Activated T-helper 17 cell treated with anti-CD3 and anti-CD28 coated beads, Interleukin-2, amount 50 U/mL, for 72 hours (primary cell): ENCODE results near the gene FRMD4B. TPM values are rescaled to one million over a fixed set of nuclear protein-coding genes. Genes with fewer than 3 reads are reported as not detected.
A peak's percentile ranks its signal among the peaks of the same experiment; 100 is the strongest.
"Not testable (repeated sequence)": the region's sequence is repeated elsewhere in the genome, so short reads cannot be mapped to it uniquely, and the experiment has no call there.

ENCODE experiments used
- ATAC-seq: fragments of 150-1000 bp; cut with Tn5 transposase; replicated peaks from 2 replicates; pipeline ENCODE4 v1.10.0; 2021; ENCODE audit warnings: mild to moderate bottlenecking, moderate library complexity
- H3K27ac Mint-ChIP-seq: one replicate; pipeline ENCODE4 v1.8.0; 2022; ENCODE audit warnings: mixed read lengths
- H3K27me3 Mint-ChIP-seq: one replicate; pipeline ENCODE4 v1.8.0; 2022; ENCODE audit warnings: mixed read lengths
- H3K36me3 Mint-ChIP-seq: one replicate; pipeline ENCODE4 v1.8.0; 2022; ENCODE audit warnings: low read depth, mild to moderate bottlenecking, mixed read lengths
- H3K4me1 Mint-ChIP-seq: one replicate; pipeline ENCODE4 v1.8.0; 2022; ENCODE audit warnings: mixed read lengths
- H3K4me3 Mint-ChIP-seq: one replicate; pipeline ENCODE4 v1.8.0; 2022; ENCODE audit warnings: mild to moderate bottlenecking, mixed read lengths
- H3K9me3 Mint-ChIP-seq: one replicate; pipeline ENCODE4 v1.8.0; 2022; ENCODE audit warnings: mixed read lengths
- total RNA-seq, 2 donors: library from RNA; stranded (reverse); gene quantifications; one replicate each; pipeline ENCODE4 v1.2.3, GENCODE V29; 2022

FRMD4B gene
- total RNA-seq, 2 donors from 2014 or later, result 16.6 to 49.0 TPM

DNA sequence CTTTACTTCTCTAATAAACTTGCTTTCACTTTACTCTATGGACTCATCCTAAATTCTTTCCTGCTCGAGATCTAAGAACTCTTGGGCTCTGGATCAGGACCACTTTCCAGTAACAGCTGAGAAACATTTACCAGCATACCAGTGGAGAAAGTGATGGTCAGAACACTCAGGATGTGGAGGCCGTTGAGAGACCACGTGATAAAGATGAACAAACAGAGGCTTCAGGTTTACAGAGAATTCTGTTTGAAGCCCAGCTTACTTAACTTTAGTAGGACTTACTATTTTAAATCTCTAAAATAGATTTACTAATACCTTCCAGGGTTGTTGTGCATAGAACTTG lies 57.0 kb downstream of the FRMD4B start:
- peaks cover 28% of the 10 kb centered on the region for H3K4me1 Mint-ChIP-seq
- H3K4me3 Mint-ChIP-seq, result peak overlapping the region; percentile 72
- H3K36me3 Mint-ChIP-seq, result no peaks in the 10 kb centered on the region
- H3K27ac Mint-ChIP-seq, result peak overlapping the region; percentile 89
- no peak for ATAC-seq
- peaks cover 4% of the 10 kb centered on the region for H3K27me3 Mint-ChIP-seq
- no peaks in the 10 kb centered on the region for H3K9me3 Mint-ChIP-seq

DNA sequence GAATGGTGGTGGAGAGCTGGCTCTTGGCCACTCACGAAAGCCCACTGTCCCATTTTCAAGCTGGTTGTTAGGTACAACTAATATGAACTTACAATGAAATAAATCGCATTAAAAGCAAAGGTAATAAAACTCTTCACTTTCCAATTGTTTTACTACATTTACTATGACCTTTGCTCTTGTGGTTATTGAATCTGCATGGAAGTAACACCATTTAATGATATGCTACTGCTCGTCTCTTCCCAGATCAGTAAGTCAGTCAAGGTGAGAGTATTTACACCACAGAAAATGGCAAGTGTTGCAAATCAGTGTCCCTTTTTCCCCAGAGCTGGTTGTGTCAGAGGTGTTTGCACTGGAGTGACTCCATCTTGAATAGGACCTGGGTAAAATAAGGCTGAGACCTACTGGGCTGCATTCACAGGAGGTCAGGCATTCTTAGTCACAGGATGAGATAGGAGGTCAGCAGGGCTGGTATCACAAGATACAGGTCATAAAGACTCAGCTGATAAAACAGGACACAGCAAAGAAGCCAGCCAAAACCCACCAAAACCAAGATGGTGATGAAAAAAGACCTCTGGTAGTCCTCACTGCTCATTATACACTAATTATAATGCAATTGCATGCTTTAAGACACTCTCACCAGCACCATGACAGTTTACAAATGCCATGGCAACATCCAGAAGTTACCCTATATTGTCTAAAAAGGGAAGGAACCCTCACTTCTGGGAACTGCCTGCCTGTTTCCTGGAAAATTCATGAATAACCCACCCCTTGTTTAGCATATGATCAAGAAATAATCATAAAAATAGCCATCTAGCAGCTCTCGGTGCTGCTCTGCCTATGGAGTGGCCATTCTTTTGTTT lies 57.6 kb downstream of the FRMD4B start:
- ATAC-seq, result peak; percentile 17
- peaks cover 28% of the 10 kb centered on the region for H3K4me1 Mint-ChIP-seq
- peaks cover 4% of the 10 kb centered on the region for H3K27me3 Mint-ChIP-seq

DNA sequence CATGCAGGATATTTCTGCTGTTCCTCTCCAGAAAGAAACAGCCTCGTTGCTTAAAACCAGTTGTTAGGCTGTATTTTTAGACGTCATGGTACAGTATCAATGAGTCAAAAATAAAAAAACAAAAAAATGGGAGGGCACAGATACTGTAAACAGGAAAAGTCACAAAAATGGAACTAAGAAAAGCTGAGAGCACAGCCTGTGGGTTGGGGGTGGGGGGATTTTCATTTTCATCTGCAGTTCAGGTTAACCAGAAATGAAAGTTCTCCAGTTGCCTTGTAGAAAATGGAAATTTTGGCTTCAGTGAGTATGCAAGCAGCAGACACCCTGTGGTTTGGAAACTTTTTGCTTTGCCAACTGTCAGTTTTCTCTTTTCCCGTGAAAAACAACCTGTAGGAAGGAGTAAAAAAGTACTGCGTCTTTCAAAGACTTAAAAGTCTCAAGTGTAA lies 59.0 kb downstream of the FRMD4B start:
- H3K27ac Mint-ChIP-seq, result peak overlapping the region; percentile 89
- H3K4me1 Mint-ChIP-seq, result peaks cover 28% of the 10 kb centered on the region
- H3K27me3 Mint-ChIP-seq, result no peaks in the 10 kb centered on the region
- H3K36me3 Mint-ChIP-seq, result no peaks in the 10 kb centered on the region
- H3K4me3 Mint-ChIP-seq, result peak overlapping the region; percentile 72
- no peaks in the 10 kb centered on the region for H3K9me3 Mint-ChIP-seq
- peak; percentile 92 for ATAC-seq

More for the DNA sequence above, 57.6 kb downstream of the FRMD4B start:
- Mint-ChIP-seq H3K9me3 (no peaks in the 10 kb centered on the region), H3K4me3 (peak overlapping the region; percentile 72), H3K27ac (peak overlapping the region; percentile 89), H3K36me3 (no peaks in the 10 kb centered on the region)

DNA sequence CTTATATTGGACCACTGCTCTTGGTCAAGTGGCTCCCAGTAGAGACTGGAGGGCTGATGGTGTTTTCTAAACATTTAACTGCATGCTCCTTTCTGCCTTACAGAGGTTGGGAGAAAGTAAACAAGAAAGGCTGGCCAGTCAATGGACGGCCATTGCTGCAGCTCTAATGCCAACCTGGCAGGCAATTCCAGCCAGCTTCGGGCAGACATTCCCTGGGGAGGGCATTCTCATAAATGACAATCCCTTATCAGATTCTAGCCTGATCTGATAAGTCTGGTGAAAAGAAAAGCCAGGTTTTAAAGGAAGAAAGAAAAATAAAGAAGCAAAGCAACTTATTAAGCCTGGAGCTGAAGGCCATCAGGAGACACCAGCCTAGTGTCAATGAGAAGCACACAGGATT lies 60.7 kb downstream of the FRMD4B start:
- peak overlapping the region; percentile 54 for H3K27ac Mint-ChIP-seq
- no peak for ATAC-seq

DNA sequence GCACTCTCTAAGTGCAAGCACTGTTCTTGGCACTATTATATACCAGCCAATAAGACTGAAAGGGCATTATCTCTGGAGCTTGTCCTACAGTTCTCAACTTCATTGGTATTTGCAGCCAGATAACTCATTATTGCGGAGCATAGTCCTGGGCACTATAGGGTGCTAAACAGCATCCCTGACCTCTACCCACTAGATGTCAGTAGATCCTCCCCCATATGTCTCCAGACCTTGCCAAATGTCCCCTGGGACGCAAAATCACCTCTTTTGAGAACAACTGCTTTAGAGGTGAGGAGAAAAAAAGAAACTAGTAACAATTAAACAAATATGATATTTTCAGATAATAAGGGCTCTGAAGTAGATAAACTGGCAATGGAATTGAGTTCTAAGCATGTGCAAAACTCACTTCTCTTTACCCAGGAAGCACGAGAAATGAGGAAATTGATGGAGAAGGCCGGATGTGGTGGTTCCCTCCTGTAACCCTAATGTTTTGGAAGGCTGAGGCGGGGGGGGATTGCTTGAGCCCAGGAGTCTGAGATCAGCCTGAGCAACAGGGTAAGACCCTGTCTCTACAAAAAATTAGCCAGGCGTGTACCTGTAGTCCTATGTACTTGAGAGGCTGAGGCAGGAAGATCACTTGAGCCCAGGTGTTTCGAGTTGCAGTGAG lies 61.4 kb downstream of the FRMD4B start:
- Mint-ChIP-seq H3K4me3 (no peak overlapping the region), H3K27me3 (no peaks in the 10 kb centered on the region), H3K36me3 (no peaks in the 10 kb centered on the region), H3K27ac (peak overlapping the region; percentile 54), H3K9me3 (no peaks in the 10 kb centered on the region), H3K4me1 (peaks cover 28% of the 10 kb centered on the region)
- ATAC-seq, result no peak

More for the DNA sequence above, 60.7 kb downstream of the FRMD4B start:
- Mint-ChIP-seq H3K36me3 (no peaks in the 10 kb centered on the region), H3K4me3 (no peak overlapping the region), H3K27me3 (no peaks in the 10 kb centered on the region), H3K4me1 (peaks cover 28% of the 10 kb centered on the region), H3K9me3 (no peaks in the 10 kb centered on the region)

DNA sequence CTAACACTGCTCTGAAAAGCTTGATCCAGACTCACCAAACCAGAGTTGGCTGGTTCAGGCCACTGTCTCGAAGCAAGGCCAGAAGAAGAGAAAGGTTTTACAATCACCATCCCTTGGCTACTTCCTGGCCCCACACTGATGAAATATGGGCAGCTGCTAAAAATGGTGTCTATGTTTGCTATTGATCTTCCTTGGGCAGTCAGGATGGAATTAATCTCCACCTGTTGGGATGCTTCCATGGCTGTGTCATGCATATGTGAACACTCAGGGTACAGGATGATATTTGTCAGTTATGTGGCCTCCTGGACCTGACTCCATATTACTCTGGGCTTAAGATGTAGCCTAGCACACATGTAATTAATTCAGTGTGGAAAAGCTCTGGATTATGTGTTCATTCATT lies 61.9 kb downstream of the FRMD4B start:
- no peaks in the 10 kb centered on the region for H3K27me3 Mint-ChIP-seq
- ATAC-seq, result no peak
- H3K36me3 Mint-ChIP-seq, result no peaks in the 10 kb centered on the region
- H3K4me3 Mint-ChIP-seq, result no peak overlapping the region
- H3K4me1 Mint-ChIP-seq, result peaks cover 28% of the 10 kb centered on the region
- H3K9me3 Mint-ChIP-seq, result no peaks in the 10 kb centered on the region
- H3K27ac Mint-ChIP-seq, result no peak overlapping the region

DNA sequence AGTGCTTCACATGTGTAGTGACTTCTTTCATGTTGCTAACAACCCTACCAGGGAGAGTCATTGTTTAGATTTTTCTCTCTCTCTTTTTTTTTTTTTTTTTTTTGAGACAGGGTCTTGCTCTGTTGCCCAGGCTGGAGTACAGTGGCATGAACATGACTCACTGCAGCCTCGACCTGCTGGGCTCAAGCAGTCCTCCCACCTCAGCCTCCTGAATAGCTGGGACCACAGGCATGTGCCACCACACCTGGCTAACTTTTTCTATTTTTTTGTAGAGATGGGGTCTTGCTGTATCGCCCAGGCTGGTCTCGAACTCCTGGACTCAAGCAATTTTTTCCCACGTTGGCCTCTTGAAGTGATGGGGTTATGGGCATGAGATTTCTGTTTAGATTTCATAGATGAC lies 63.4 kb downstream of the FRMD4B start:
- not testable (repeated sequence) for H3K27me3 Mint-ChIP-seq, H3K4me3 Mint-ChIP-seq, H3K9me3 Mint-ChIP-seq, H3K36me3 Mint-ChIP-seq, H3K27ac Mint-ChIP-seq, ATAC-seq
- H3K4me1 Mint-ChIP-seq, result peaks cover 14% of the 10 kb centered on the region

- ATAC-seq, result no peak
- Mint-ChIP-seq H3K4me3 (no peak overlapping the region), H3K27ac (no peak overlapping the region), H3K27me3 (no peaks in the 10 kb centered on the region), H3K36me3 (no peaks in the 10 kb centered on the region), H3K9me3 (no peaks in the 10 kb centered on the region), H3K4me1 (peaks cover 10% of the 10 kb centered on the region)
Measured at GRCh38 chr3:69322158-69322509, 63.8 kb downstream of the FRMD4B start.

DNA sequence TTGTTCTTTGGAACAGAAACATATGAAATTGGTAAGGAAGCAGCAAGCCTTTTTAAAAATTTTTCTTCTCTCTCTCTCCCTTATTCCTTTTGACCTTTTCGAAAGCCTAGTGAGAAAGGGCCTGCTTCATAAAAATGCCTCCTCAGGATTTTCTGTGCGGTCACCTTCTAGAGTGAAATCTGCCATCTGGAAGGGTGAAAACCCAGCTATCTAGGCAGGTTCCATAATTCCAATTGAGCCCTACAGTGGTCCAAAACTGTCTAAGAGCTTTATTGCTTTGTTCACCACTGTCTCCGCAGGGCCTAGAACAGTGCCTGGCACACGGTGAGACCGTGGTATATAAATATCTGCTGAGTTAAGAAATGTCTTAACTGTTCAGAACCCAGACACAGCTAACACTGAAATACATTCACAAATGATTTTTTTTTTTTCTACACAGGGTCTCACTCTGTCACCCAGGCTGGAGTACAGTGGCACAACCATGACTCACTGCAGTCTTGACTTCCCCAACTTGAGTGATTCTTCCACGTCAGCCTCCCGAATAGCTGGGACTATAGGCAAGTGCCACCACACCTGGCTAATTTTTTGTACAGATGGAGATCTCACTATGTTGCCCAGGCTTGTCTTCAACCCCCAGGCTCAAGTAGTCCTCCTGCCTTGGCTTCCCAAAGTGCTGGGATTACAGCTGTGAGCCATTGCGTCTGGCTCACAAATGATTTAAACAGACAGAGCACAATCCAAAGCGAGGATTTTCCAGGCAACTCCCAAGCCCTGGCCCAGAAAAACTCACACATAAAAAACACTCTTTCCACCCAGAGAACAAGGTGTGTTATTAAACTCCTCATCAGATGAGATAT lies 64.4 kb downstream of the FRMD4B start:
- Mint-ChIP-seq H3K9me3 (no peaks in the 10 kb centered on the region), H3K27me3 (no peaks in the 10 kb centered on the region), H3K4me1 (peaks cover 5% of the 10 kb centered on the region), H3K4me3 (no peak overlapping the region), H3K27ac (no peak overlapping the region), H3K36me3 (no peaks in the 10 kb centered on the region)
- ATAC-seq, result no peak

GRCh38 chr3:69320871-69321271 lies 65.0 kb downstream of the FRMD4B start:
- no peaks in the 10 kb centered on the region for H3K27me3 Mint-ChIP-seq
- no peaks in the 10 kb centered on the region for H3K36me3 Mint-ChIP-seq
- H3K27ac Mint-ChIP-seq, result no peak overlapping the region
- no peaks in the 10 kb centered on the region for H3K4me1 Mint-ChIP-seq
- H3K4me3 Mint-ChIP-seq, result no peak overlapping the region
- ATAC-seq, result no peak
- no peaks in the 10 kb centered on the region for H3K9me3 Mint-ChIP-seq

GRCh38 chr3:69319652-69320051 lies 66.2 kb downstream of the FRMD4B start:
- H3K9me3 Mint-ChIP-seq, result no peaks in the 10 kb centered on the region
- no peaks in the 10 kb centered on the region for H3K27me3 Mint-ChIP-seq
- H3K36me3 Mint-ChIP-seq, result no peaks in the 10 kb centered on the region
- no peak overlapping the region for H3K27ac Mint-ChIP-seq
- no peak overlapping the region for H3K4me3 Mint-ChIP-seq
- peak; percentile 52 for ATAC-seq
- no peaks in the 10 kb centered on the region for H3K4me1 Mint-ChIP-seq

DNA sequence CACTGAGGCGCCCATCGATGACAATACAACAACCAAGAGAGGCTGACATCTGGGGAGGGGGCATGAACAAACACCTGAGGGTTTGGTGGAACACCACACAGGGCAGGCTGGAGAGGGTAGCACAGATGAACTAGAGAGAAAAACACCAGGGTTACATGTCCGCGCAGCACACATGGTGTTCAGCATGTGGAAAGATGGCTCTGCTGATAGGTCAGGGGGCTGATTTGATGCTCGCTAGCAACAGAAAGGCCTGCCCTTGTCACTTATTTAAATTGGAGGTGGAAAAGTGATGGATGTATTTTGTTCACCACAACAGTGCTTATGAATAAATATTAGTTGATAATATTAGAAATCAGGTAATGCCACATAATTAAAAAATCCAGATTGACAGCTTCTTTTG lies 67.5 kb downstream of the FRMD4B start:
- Mint-ChIP-seq H3K4me1 (no peaks in the 10 kb centered on the region), H3K27me3 (no peaks in the 10 kb centered on the region), H3K9me3 (no peaks in the 10 kb centered on the region), H3K4me3 (no peak overlapping the region), H3K27ac (no peak overlapping the region), H3K36me3 (no peaks in the 10 kb centered on the region)
- no peak for ATAC-seq

DNA sequence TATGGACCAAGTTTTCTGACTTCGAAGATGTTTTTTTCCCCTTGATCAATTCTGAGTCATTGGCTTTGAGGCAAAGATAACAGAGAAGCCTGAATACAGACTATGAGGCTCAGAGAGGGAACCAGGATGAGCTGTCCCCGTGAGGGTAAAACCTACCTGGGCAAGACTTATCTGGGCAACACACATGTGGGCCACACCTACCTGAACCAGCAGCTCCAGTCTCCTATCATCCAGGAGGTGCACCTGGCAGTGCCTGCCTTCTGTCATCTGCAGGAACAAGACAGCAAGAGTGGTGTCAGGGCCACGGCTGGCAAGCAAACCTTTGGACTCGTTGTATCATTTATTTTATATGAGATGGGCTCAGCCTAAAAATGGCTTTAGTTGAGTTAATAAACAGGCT lies 72.6 kb downstream of the FRMD4B start:
- Mint-ChIP-seq H3K36me3 (no peaks in the 10 kb centered on the region), H3K4me1 (no peaks in the 10 kb centered on the region), H3K4me3 (no peak overlapping the region), H3K27ac (no peak overlapping the region), H3K27me3 (no peaks in the 10 kb centered on the region), H3K9me3 (no peaks in the 10 kb centered on the region)
- ATAC-seq, result no peak

- no peak overlapping the region for H3K27ac Mint-ChIP-seq
- H3K36me3 Mint-ChIP-seq, result no peaks in the 10 kb centered on the region
- ATAC-seq, result no peak
- H3K4me3 Mint-ChIP-seq, result no peak overlapping the region
- no peaks in the 10 kb centered on the region for H3K27me3 Mint-ChIP-seq
- no peaks in the 10 kb centered on the region for H3K9me3 Mint-ChIP-seq
- peaks cover 12% of the 10 kb centered on the region for H3K4me1 Mint-ChIP-seq
Measured at GRCh38 chr3:69309814-69310213, 76.1 kb downstream of the FRMD4B start.
